Measurements from ENCODE around the gene NTM. TPM values are rescaled to one million over a fixed set of nuclear protein-coding genes. Genes with fewer than 3 reads are reported as not detected.

The NTM gene
- total and polyA plus RNA-seq, 2 donors (not counting 1 experiment from before 2014, with no cell fraction given) = 12.3 to 28.6 TPM

GRCh38 chr11:132100583-132100982 is 730.2 kb downstream of the NTM start:
- Histone ChIP-seq H3K9me3 (ENCODE audit: control insufficient read depth, insufficient read depth, low read depth, low read length) (no peaks in the 10 kb centered on the region), H4K20me1 (ENCODE audit: control insufficient read depth, extremely low read depth, insufficient read depth, low read length) (no peaks in the 10 kb centered on the region), H3K36me3 (ENCODE audit: control insufficient read depth, insufficient read depth, low read length) (no peaks in the 10 kb centered on the region), H3K4me1 (ENCODE audit: control insufficient read depth, extremely low read depth, insufficient read depth, low read length) (peaks cover 5% of the 10 kb centered on the region), H3K27me3 (ENCODE audit: control insufficient read depth, insufficient read depth, low read length) (no peaks in the 10 kb centered on the region), H3K79me2 (ENCODE audit: control insufficient read depth, insufficient read depth, low read length) (no peaks in the 10 kb centered on the region), H3K4me3 (replicated peaks in 1 of 4; ENCODE audit: control extremely low read depth in 1 of 4, insufficient read depth in 1 of 4, low read depth in 3 of 4, low read length in 4 of 4) (no peak overlapping the region), H3K4me2 (ENCODE audit: extremely low read depth, insufficient read depth, low read length) (no peak overlapping the region), H3K27ac (ENCODE audit: insufficient read depth, low read length) (no peak overlapping the region), H3K9ac (ENCODE audit: insufficient read depth, low read length) (no peak overlapping the region), H2AFZ (ENCODE audit: low read length) (no peak overlapping the region)
- no peak for DNase-seq (ENCODE audit: low read depth in 2 of 2)
- TF ChIP-seq CTCF (conservative IDR thresholded peaks at IDR 0.05 in 1 of 2, IDR thresholded peaks at IDR 0.05 in 1 of 2; ENCODE audit: low read depth in 1 of 2, low read length in 2 of 2) (no peak), EZH2 (IDR thresholded peaks at IDR 0.05; ENCODE audit: low read length, missing control alignments) (no peak)

- H3K27ac ChIP-seq (ENCODE audit: insufficient read depth, low read length) = no peak overlapping the region
- H3K4me1 ChIP-seq (ENCODE audit: control insufficient read depth, extremely low read depth, insufficient read depth, low read length) = peaks cover 5% of the 10 kb centered on the region
- no peaks in the 10 kb centered on the region for H3K27me3 ChIP-seq (ENCODE audit: control insufficient read depth, insufficient read depth, low read length)
Observed at GRCh38 chr11:132101881-132102280, 731.5 kb downstream of the NTM start.

GRCh38 chr11:132103021-132103420 is 732.6 kb downstream of the NTM start:
- Histone ChIP-seq H4K20me1 (ENCODE audit: control insufficient read depth, extremely low read depth, insufficient read depth, low read length) (no peaks in the 10 kb centered on the region), H3K27ac (ENCODE audit: insufficient read depth, low read length) (no peak overlapping the region), H3K36me3 (ENCODE audit: control insufficient read depth, insufficient read depth, low read length) (no peaks in the 10 kb centered on the region), H3K9me3 (ENCODE audit: control insufficient read depth, insufficient read depth, low read depth, low read length) (no peaks in the 10 kb centered on the region), H3K4me3 (replicated peaks in 1 of 4; ENCODE audit: control extremely low read depth in 1 of 4, insufficient read depth in 1 of 4, low read depth in 3 of 4, low read length in 4 of 4) (no peak overlapping the region), H3K79me2 (ENCODE audit: control insufficient read depth, insufficient read depth, low read length) (no peaks in the 10 kb centered on the region), H3K4me2 (ENCODE audit: extremely low read depth, insufficient read depth, low read length) (no peak overlapping the region), H3K27me3 (ENCODE audit: control insufficient read depth, insufficient read depth, low read length) (no peaks in the 10 kb centered on the region), H2AFZ (ENCODE audit: low read length) (no peak overlapping the region), H3K9ac (ENCODE audit: insufficient read depth, low read length) (no peak overlapping the region), H3K4me1 (ENCODE audit: control insufficient read depth, extremely low read depth, insufficient read depth, low read length) (peaks cover 5% of the 10 kb centered on the region)
- no peak for DNase-seq (ENCODE audit: low read depth in 2 of 2)
- TF ChIP-seq CTCF (conservative IDR thresholded peaks at IDR 0.05 in 1 of 2, IDR thresholded peaks at IDR 0.05 in 1 of 2; ENCODE audit: low read depth in 1 of 2, low read length in 2 of 2) = no peak
- no peak for TF ChIP-seq EZH2 (IDR thresholded peaks at IDR 0.05; ENCODE audit: low read length, missing control alignments)

More at GRCh38 chr11:132101881-132102280, 731.5 kb downstream of the NTM start:
- Histone ChIP-seq H3K36me3 (ENCODE audit: control insufficient read depth, insufficient read depth, low read length) (no peaks in the 10 kb centered on the region), H3K4me2 (ENCODE audit: extremely low read depth, insufficient read depth, low read length) (no peak overlapping the region), H3K9me3 (ENCODE audit: control insufficient read depth, insufficient read depth, low read depth, low read length) (no peaks in the 10 kb centered on the region), H3K79me2 (ENCODE audit: control insufficient read depth, insufficient read depth, low read length) (no peaks in the 10 kb centered on the region), H3K4me3 (replicated peaks in 1 of 4; ENCODE audit: control extremely low read depth in 1 of 4, insufficient read depth in 1 of 4, low read depth in 3 of 4, low read length in 4 of 4) (no peak overlapping the region), H3K9ac (ENCODE audit: insufficient read depth, low read length) (no peak overlapping the region), H2AFZ (ENCODE audit: low read length) (no peak overlapping the region), H4K20me1 (ENCODE audit: control insufficient read depth, extremely low read depth, insufficient read depth, low read length) (no peaks in the 10 kb centered on the region)
- peak in 1 of 2 donors; percentile 81 for DNase-seq (ENCODE audit: low read depth in 2 of 2)
- TF ChIP-seq CTCF (conservative IDR thresholded peaks at IDR 0.05 in 1 of 2, IDR thresholded peaks at IDR 0.05 in 1 of 2; ENCODE audit: low read depth in 1 of 2, low read length in 2 of 2) (no peak), EZH2 (IDR thresholded peaks at IDR 0.05; ENCODE audit: low read length, missing control alignments) (no peak)
